GM21360 (cell line): ENCODE results near the gene ATG9B.

Experiments used
- ATAC-seq: cut with Tn5 transposase; IDR thresholded peaks from one replicate; pipeline ENCODE4 v1.9.1; 2021; ENCODE audit warnings: mild to moderate bottlenecking, moderate library complexity; ENCODE audit not compliant: unreplicated experiment

The ATG9B gene

GRCh38 chr7:151001546-151001945 is 22.7 kb downstream of the ATG9B start:
- no peak for ATAC-seq

DNA sequence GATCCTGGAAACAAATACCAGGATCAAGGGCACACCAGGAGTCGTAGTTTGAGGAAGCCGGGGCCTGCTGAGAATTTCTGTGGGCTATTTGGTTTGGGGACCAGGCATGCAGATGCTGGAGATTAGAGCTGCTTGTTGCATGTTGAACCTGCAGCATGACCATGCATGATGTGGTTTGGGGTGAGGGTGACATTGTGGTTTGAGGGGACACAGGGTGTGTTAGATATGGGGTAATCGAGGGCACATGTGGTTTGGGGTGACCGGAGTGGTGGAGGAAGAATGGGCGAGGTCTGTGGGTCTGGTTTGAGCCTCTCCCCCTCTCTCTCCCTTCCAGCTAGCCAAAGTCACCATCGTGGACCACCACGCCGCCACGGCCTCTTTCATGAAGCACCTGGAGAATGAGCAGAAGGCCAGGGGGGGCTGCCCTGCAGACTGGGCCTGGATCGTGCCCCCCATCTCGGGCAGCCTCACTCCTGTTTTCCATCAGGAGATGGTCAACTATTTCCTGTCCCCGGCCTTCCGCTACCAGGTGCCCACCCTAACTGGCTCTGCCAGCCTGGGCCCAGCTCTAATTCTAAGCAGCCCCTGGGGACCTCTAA is 23.3 kb downstream of the ATG9B start:
- no peak for ATAC-seq

GRCh38 chr7:150999497-151000230 is 24.6 kb downstream of the ATG9B start:
- no peak for ATAC-seq

DNA sequence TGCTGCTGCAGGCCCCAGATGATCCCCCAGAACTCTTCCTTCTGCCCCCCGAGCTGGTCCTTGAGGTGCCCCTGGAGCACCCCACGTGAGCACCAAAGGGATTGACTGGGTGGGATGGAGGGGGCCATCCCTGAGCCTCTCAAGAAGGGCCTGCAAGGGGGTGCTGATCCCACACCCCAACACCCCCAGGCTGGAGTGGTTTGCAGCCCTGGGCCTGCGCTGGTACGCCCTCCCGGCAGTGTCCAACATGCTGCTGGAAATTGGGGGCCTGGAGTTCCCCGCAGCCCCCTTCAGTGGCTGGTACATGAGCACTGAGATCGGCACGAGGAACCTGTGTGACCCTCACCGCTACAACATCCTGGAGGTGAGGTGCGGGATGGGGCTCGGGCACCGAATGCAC is 25.3 kb downstream of the ATG9B start:
- no peak for ATAC-seq

DNA sequence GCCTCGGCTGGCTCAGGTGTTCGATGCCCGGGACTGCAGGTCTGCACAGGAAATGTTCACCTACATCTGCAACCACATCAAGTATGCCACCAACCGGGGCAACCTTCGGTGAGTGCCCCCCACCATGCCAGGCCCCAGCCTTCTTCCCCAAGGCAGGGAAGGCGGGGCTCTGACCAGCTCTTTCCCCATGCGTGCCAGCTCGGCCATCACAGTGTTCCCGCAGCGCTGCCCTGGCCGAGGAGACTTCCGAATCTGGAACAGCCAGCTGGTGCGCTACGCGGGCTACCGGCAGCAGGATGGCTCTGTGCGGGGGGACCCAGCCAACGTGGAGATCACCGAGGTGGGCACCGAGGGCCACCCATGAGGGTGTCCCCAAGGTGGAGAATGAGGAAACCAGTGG is 26.0 kb downstream of the ATG9B start:
- ATAC-seq = no peak

DNA sequence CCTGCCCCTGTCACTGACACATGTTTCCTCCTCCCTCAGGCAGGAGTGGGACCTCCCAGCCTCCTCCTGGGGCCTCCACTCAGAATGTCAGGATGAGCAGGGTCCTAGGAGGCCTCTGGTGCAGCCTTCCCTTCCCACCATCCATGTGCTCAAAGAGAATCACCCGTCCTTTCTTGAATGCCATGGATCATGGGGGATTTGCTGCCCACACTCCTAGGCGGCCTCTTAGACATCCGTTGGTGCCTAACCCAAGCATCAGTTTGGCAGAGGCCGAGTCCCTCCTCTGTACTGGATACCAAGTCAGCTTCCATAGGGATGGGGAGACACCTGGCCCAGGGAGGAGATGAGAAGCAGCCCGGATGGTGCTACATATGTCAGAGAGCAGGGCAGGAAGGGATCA is 26.5 kb downstream of the ATG9B start:
- no peak for ATAC-seq

DNA sequence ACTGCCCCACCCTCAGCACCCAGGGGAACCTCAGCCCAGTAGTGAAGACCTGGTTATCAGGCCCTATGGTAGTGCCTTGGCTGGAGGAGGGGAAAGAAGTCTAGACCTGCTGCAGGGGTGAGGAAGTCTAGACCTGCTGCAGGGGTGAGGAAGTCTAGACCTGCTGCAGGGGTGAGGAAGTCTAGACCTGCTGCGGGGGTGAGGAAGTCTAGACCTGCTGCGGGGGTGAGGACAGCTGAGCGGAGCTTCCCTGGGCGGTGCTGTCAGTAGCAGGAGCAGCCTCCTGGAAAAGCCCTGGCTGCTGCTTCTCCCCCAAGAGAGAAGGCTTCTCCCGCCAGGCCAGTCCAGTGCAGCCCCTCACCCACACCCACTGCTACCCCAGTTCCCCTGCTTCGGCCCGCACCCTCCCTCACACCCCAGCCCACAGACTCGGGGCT is 27.2 kb downstream of the ATG9B start:
- no peak for ATAC-seq

DNA sequence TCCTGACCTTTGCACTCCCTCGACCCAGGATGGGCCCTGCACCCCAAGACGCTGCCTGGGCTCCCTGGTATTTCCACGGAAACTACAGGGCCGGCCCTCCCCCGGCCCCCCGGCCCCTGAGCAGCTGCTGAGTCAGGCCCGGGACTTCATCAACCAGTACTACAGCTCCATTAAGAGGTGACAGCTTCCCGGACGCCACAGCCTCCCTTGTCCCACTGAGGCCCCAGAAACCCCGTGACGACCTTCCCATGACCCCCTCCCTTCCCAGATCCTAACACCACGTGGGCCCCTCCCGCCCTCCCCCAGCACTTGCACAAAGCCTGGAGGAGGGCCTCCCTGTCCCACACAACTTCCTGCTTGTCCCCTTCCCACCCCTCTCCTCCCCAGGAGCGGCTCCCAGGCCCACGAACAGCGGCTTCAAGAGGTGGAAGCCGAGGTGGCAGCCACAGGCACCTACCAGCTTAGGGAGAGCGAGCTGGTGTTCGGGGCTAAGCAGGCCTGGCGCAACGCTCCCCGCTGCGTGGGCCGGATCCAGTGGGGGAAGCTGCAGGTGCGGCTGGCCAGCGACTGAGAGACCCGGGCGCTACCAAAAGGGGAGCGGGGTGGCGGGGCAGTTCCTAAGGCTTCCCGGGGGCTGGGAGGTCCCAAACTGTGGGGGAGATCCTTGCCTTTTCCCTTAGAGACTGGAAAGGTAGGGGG is 27.8 kb downstream of the ATG9B start:
- ATAC-seq = no peak

DNA sequence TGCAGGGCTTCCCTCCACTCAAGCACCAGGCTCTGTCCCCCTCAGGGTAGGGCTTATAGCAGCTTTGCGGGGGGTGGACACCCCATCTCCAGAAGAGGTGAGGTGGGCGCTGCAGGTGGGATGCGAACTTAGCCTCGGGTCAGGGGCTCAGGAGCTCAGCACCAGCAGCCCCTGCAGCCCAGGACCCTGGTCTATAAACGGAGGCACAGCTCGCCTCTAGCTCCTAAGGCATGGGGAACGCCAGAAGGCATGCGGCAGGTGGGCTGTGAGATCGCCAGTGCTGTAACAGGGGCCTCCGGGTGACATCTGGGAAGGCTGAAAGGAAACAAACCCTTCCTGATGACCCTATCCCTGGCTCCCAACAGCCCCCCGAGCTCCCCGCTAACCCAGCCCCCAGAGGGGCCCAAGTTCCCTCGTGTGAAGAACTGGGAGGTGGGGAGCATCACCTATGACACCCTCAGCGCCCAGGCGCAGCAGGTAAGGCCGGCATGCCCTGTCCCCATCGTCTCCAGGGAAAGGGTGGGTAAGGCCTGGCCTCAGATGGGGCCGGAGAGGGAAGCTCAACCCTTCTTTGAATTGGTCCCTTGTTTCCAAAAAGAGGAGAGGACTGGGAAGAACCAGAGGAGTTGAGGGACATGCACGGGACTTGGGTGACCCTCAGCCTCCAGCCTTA is 29.3 kb downstream of the ATG9B start:
- no peak for ATAC-seq

DNA sequence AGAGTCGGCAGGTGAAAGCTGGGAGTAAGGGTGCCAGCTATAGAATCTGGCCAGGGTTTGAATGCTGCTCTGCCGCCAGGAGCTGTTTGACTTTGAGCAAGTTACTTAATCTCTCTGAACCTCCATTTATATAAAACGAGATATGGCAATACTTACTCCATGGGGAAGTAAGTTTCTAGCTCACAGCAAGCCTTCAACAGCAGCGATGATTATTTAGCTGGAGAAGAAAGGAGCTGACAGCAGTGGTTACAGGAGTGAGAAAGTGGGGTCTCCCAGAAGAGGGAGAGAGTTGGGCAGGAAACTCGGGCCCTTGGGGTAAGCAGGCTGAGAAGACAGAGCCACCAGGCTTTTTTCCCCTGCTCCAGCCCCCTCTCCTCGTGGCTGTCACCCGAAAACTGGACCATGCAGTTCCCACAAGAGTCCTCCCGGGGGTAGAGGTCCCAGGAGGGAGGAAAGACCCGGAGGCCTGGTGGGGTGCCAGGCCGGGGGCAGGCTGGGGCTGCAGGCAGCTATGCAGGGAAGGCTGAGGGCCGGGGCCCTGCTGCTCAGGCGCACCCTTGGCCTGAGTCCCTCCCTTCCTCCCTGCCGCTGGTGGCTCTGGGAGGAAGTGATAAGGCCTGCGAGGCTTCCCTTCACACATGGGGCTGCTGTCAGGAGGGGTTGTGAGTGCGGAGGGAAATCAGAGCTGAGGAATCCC is 30.0 kb downstream of the ATG9B start:
- no peak for ATAC-seq

- no peak for ATAC-seq
These were observed 30.8 kb downstream of the ATG9B start for GRCh38 chr7:150993511-150993910.

- no peak for ATAC-seq
These were observed 31.4 kb downstream of the ATG9B start for GRCh38 chr7:150992833-150993302.

DNA sequence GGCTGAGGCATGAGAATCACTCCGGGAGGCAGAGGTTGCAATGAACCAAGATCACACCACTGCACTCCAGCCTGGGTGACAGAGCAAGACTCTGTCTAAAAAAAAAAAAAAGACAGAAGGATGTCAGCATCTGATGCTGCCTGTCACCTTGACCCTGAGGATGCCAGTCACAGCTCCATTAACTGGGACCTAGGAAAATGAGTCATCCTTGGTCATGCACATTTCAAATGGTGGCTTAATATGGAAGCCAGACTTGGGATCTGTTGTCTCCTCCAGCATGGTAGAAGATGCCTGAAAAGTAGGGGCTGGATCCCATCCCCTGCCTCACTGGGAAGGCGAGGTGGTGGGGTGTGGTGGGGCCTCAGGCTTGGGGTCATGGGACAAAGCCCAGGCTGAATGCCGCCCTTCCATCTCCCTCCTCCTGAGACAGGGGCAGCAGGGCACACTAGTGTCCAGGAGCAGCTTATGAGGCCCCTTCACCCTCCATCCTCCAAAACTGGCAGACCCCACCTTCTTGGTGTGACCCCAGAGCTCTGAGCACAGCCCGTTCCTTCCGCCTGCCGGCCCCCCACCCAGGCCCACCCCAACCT is 32.1 kb downstream of the ATG9B start:
- ATAC-seq = no peak

GRCh38 chr7:150990416-150991186 is 33.7 kb downstream of the ATG9B start, which contains the start of gene NOS3:
Gene NOS3 (plus strand): TSS chr7:150991017. CDS start chr7:150993804, 2,787 bp downstream.
- no peak for ATAC-seq

- no peak for ATAC-seq
These were observed 34.8 kb downstream of the ATG9B start for GRCh38 chr7:150989456-150989855.

DNA sequence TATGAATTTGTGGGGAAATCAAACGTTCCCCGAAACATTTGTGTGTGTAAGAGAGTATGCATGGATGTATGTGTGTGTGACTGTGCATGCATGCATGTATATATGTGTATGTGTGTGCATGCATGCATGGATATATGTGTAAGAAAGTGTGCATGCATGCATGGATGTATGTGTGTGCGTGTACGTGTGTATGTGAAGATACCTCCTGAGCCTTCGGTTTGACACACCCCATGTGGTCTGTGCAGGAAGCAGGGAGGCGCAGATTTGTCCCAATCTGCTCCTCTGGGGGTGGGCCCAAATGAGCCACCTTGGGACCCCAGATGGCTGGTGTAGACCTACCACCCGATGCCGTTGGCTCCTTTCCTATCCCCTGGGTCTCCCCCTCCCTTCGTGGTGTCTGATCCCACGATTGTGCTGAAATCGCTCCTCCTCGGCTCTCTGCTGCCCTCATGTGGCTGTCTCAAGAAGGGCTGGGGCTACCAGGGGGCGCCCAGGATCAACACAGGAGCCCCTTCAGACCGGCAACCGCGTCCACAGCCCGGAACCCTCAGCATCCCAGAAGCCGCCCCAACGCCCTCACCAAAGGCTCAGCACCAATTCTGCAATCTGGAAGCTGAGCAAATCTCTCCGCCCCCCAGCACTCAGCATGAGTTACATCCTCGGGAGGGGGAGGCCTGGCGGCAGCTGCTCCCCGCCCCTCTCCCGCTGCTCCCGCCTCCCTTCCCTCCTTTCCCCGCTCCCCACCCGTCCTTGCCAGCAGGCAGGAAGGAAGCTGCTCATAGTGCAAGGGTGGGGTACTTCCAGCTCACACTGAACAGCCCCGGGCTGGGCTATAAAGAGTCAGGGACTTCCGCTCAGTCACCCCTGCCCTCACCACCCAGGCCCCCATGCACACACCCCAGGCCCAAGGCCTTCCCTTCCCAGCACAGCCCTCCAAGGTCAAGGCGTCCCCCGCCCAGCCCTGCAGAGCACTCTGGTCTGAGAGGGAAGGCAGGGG is 35.8 kb downstream of the ATG9B start:
- no peak for ATAC-seq

DNA sequence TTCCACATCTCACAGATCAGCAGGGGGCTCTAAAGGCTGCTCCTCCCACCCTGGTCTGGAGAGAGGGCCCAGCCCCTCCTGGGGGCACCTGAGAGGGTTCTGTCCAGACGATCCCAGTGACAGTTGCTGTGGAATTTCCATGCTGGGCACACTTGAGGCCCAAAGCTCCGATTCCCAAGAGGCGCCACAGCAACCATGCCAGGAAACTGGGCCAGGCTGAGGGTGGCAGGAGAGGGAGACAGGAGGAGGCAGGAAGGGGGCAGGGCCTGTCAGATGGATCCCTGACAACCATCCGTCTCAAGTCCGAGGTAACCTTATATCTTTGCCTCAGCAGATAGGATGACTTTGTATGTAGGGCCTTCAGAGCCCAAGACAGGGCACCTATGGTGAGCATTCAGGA is 37.7 kb downstream of the ATG9B start:
- no peak for ATAC-seq

GRCh38 chr7:150986099-150986512 is 38.2 kb downstream of the ATG9B start:
- ATAC-seq = no peak
